ENCODE results near the gene GPR82.
"Not testable (repeated sequence)": the region's sequence is repeated elsewhere in the genome, so short reads cannot be mapped to it uniquely, and the experiment has no call there.

The GPR82 gene, protein sequence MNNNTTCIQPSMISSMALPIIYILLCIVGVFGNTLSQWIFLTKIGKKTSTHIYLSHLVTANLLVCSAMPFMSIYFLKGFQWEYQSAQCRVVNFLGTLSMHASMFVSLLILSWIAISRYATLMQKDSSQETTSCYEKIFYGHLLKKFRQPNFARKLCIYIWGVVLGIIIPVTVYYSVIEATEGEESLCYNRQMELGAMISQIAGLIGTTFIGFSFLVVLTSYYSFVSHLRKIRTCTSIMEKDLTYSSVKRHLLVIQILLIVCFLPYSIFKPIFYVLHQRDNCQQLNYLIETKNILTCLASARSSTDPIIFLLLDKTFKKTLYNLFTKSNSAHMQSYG

DNA sequence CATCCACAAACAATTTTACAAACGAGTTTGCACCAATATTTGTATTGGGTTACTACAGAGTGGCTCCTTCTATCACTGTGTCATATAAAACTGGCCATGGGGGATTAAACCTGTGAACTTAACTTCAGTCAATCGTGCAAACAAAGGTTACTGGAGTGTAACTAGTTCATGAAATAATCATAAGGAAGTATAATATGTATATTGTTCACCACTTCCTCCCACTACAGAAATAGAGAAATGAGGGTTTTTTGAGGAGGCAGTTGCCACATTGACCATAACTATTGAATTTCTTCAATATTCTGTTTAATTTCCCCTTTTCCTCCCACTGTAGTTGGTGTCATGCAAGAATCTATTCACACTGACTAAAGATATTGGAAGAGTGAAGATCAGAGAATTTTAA is at the start of gene GPR82:
Gene GPR82 (plus strand): TSS at position 356 of the 400 bp plus-strand sequence. CDS start 2,846 bp downstream, outside the sequence.
- Mint-ChIP-seq H3K27ac (no peak within 1 kb of the TSS), H3K4me1 (peaks cover 21% of the 10 kb centered on the region)
- peak; percentile 74 for ATAC-seq (ENCODE audit: low read depth)

DNA sequence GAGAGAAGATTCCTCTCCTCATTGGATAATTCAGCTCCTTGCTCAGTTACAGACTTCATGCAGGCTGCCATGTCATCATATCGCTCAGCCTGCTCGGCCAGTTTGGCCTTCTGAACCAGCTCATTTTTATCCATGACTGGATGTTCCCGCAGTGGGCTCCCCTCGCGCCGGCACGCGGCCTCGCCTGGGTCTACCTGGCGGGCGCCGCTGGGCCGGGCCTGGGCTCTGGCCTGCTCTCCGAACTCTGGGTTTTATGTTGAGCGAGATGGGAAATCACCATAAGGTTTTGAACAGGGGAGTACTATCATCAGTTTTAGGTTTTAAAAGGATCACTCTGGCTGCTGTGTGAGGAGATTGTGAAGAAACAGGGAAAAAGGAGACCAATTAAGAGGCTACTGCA is 47.6 kb upstream of the GPR82 start:
- not testable (repeated sequence) for H3K27ac Mint-ChIP-seq; H3K27me3 Mint-ChIP-seq; ATAC-seq (ENCODE audit: low read depth); DNase-seq (ENCODE audit: low spot score in 2 of 2); H3K4me3 Mint-ChIP-seq; H3K9me3 Mint-ChIP-seq
- Mint-ChIP-seq H3K36me3 (peaks cover 13% of the 10 kb centered on the region), H3K4me1 (peaks cover 13% of the 10 kb centered on the region)

More for the DNA sequence above, at the start of gene GPR82:
- DNase-seq (ENCODE audit: low spot score in 2 of 2) = no peak
- H3K27me3 Mint-ChIP-seq = no peaks in the 10 kb centered on the region
- H3K9me3 Mint-ChIP-seq = no peaks in the 10 kb centered on the region
- H3K36me3 Mint-ChIP-seq = no peaks in the 10 kb centered on the region
- H3K4me3 Mint-ChIP-seq = no peak within 1 kb of the TSS

DNA sequence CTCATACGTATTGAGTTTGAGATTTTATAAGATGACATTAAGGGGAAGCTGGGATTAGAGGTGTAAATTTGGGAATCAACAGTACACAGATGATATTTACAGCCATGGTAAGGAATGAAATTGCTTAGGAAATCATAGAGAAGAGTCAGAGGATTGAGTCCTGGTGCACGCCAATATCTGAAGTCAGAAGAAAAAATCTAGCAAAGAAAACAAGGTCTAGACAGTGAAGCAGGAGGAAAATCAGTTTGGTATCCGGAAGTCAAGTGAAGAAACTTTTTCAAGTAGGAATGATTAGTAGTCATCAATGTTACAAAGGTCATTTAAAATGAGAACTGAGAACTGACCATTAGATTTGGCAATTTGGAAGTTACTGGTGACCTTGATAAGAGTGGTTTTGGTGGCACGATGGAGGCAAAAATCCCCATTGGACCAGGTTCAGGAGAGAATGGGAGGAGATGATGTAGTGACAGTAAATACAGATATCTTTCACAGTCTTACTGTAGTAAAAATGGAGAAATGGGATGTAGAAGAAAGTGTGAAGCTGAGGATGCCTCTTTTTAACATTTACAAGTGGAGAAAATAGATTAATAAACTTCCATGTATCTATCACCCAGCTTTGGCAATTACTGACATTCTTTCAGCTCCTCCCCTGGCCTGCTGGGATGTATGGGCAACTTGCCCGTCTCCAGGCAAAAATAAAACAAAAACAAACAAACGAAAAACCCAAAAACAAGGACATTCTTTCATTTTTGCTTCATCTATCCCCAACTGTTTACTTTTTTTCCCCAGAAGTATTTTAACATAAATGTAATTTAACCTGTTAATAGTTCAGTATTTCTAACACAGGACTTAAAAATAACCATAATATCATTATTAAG is 46.6 kb upstream of the GPR82 start:
- Mint-ChIP-seq H3K27me3 (no peaks in the 10 kb centered on the region), H3K27ac (no peak overlapping the region), H3K4me1 (peaks cover 13% of the 10 kb centered on the region), H3K4me3 (no peak overlapping the region), H3K9me3 (no peaks in the 10 kb centered on the region), H3K36me3 (peaks cover 14% of the 10 kb centered on the region)
- DNase-seq (ENCODE audit: low spot score in 2 of 2) (no peak), ATAC-seq (ENCODE audit: low read depth) (no peak)

DNA sequence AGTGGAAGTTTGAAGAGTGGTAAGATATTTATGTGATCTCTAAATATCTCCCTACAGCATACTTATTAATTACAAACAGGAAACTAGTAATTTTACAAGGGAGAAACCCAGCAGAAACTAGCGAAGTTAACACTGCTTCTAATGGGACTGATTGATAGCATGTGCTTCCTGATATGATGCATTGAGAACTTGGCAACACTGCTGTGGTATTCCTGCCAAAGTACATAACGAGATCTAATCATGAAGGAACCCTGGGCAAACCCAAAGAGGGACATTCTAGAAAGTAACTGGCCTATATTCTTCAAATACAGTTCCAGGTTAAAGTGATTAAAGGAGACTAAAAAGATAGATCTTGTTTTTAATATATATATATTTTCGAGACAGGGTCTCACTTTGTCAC is 39.8 kb upstream of the GPR82 start:
- Mint-ChIP-seq H3K27ac (no peak overlapping the region), H3K4me1 (peaks cover 13% of the 10 kb centered on the region), H3K4me3 (no peak overlapping the region), H3K36me3 (peaks cover 2% of the 10 kb centered on the region), H3K27me3 (no peaks in the 10 kb centered on the region), H3K9me3 (no peaks in the 10 kb centered on the region)
- DNase-seq (ENCODE audit: low spot score in 2 of 2) (no peak), ATAC-seq (ENCODE audit: low read depth) (no peak)

DNA sequence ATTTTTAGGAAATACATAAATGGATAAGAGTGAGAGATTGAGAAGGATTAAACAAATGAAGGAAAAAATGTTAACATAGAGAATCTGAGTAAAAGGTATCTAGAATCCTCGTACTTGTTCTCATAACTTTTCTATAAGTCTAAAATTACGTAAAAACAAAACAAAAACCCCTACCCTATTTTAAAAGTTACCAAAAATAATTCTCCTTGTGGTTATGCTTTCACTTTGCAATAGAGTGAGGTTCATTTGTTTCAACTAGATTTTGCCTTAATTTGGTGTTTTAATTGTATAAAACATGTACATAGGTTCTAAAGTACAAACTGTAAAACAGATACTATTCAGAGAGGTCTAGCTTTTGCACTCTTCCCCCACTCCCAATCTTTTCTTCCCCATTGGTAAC is 39.0 kb upstream of the GPR82 start:
- Mint-ChIP-seq H3K9me3 (no peaks in the 10 kb centered on the region), H3K4me3 (no peak overlapping the region), H3K27ac (no peak overlapping the region), H3K27me3 (no peaks in the 10 kb centered on the region), H3K36me3 (peaks cover 2% of the 10 kb centered on the region), H3K4me1 (peaks cover 13% of the 10 kb centered on the region)
- DNase-seq (ENCODE audit: low spot score in 2 of 2) = no peak
- ATAC-seq (ENCODE audit: low read depth) = no peak

DNA sequence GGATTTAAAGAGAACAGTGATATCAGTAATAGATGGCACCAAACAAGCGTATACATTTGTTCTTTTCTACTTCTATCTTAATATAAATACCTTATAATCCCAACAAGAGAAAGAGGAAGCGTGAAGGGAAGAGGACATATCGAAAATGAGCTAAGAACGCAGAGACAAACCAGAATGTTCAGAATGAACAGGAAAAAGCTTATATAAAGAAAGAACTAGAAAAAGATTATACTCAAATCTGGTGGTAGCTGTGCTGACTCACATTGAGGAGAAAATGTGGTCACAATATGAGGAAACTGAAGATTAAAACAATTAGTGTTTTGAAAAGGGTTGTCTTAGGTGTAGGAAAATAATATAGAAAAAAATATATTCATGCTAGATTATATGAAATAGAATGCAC is 37.2 kb upstream of the GPR82 start:
- Mint-ChIP-seq H3K4me1 (peaks cover 13% of the 10 kb centered on the region), H3K4me3 (no peak overlapping the region), H3K9me3 (no peaks in the 10 kb centered on the region), H3K27ac (no peak overlapping the region), H3K27me3 (no peaks in the 10 kb centered on the region), H3K36me3 (no peaks in the 10 kb centered on the region)
- DNase-seq (ENCODE audit: low spot score in 2 of 2) (no peak), ATAC-seq (ENCODE audit: low read depth) (no peak)

DNA sequence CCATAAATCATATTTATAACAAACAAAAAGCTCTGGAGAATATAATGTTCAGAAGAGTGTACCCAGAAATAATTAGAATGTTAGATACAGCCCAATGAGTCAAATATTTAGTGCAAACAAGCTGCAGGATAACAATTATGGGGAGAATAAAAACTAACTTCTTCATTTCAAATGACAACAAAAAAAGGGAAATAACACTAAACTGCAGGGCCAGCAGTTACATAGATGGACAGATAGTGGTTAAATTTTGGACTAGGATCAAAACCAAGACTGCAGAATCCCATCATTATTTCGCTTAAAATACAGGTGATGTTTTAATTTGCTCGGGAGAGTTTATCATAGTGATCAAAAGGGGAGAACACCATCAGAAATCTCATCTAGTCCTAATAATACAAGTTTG is 35.8 kb upstream of the GPR82 start:
- ATAC-seq (ENCODE audit: low read depth) (no peak), DNase-seq (ENCODE audit: low spot score in 2 of 2) (no peak)
- H3K27me3 Mint-ChIP-seq = no peaks in the 10 kb centered on the region
- no peaks in the 10 kb centered on the region for H3K36me3 Mint-ChIP-seq
- peaks cover 20% of the 10 kb centered on the region for H3K4me1 Mint-ChIP-seq
- no peaks in the 10 kb centered on the region for H3K9me3 Mint-ChIP-seq
- H3K4me3 Mint-ChIP-seq = no peak overlapping the region
- H3K27ac Mint-ChIP-seq = no peak overlapping the region

DNA sequence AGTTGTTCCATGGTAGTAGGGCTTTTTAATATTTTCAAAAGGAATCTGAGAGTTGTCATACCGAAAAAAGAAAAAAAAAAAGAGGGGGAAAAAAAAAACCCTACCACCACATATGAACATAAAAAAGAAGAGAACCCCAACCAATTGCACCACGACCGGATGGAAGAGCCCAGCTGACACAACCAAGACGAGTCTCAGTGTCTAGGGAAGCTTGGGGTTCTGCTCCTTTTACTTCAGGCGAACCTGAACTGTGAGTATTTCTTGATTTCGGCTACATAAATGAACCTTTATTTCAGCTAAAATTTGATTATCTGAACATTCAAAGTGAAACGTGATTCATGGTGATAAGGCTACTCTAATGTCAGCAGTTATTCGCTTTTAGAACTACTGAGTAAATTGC is 35.1 kb upstream of the GPR82 start, which contains the start of gene GPR34:
Gene GPR34 (plus strand): TSS at position 139 of the 400 bp plus-strand sequence. CDS start 6,661 bp downstream, outside the sequence.
- Mint-ChIP-seq H3K9me3 (no peaks in the 10 kb centered on the region), H3K27ac (no peak within 1 kb of the TSS), H3K4me3 (no peak within 1 kb of the TSS), H3K27me3 (no peaks in the 10 kb centered on the region), H3K36me3 (no peaks in the 10 kb centered on the region), H3K4me1 (peaks cover 23% of the 10 kb centered on the region)
- DNase-seq (ENCODE audit: low spot score in 2 of 2) = no peak
- ATAC-seq (ENCODE audit: low read depth) = peak; percentile 32

DNA sequence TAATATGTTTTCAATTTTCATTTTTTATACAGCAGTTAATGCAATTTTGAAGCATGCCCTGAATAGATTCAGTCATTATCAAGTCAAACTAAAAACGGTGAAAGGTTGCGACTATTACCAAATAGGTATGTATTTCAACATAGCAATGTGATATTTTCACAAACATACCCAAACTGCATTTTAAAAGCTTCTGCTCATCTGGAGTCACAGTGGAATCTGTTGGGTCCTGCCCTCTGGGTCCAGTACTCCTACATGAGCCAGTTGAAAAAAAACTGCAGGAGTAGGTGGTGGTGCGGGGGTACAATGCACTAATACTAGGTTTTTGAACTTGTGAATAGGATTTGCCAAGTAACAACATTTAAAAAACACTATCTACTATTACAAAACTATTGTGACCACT is 34.3 kb upstream of the GPR82 start:
- Mint-ChIP-seq H3K4me3 (no peak overlapping the region), H3K27ac (no peak overlapping the region), H3K27me3 (no peaks in the 10 kb centered on the region), H3K36me3 (no peaks in the 10 kb centered on the region), H3K4me1 (peaks cover 23% of the 10 kb centered on the region), H3K9me3 (no peaks in the 10 kb centered on the region)
- DNase-seq (ENCODE audit: low spot score in 2 of 2) = no peak
- no peak for ATAC-seq (ENCODE audit: low read depth)

DNA sequence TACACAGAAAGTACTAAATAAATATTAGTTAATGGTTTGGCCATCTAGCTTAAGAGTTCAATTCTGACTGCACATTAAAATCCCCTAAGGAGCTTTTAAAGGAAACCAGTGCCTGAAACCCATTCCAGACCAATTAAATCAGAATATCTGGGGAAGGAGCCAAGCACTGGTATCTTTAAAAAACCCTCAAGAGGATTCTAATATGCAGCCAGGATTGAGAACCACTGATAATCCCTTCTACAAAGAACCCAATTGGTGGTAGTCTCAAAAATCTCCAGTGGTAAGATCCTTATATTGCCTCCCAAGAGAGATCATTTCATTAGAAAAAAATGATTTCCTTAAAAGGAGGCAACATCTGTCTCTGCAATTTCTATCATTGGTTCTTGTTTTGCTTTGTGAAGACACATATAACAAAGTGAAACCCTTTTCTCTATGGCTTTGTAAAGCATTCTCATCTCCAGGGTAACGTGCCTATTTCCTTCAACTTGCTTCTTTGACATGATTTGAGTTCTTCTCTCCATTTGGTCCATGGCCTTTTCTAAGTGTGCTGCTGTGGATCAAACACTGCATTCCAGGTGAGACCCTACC is 31.7 kb upstream of the GPR82 start:
- H3K27ac Mint-ChIP-seq = peak overlapping the region; percentile 58
- ATAC-seq (ENCODE audit: low read depth) (peak; percentile 24), DNase-seq (ENCODE audit: low spot score in 2 of 2) (no peak)
- H3K4me3 Mint-ChIP-seq = peak overlapping the region; percentile 27
- no peaks in the 10 kb centered on the region for H3K9me3 Mint-ChIP-seq
- no peaks in the 10 kb centered on the region for H3K27me3 Mint-ChIP-seq
- H3K4me1 Mint-ChIP-seq = peaks cover 16% of the 10 kb centered on the region
- peaks cover 5% of the 10 kb centered on the region for H3K36me3 Mint-ChIP-seq

DNA sequence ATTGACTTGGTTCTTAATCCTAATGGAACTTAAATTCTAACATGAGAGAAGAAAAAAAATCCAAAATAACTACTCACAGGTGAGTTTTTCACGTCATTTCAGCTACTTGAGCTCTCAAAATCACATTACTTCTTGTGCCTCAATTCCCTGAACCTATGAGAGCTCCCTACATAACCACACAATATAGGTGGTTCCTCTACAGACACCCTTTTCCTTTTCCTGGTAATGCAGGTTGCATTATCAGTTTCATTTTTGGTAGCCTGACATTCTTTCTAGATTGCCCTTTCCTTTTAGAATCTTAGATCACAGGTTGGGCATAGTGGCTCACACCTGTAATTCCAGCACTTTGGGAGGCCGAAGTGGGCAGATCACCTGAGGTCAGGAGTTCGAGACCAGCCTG is 31.0 kb upstream of the GPR82 start:
- DNase-seq (ENCODE audit: low spot score in 2 of 2) (no peak), ATAC-seq (ENCODE audit: low read depth) (no peak)
- Mint-ChIP-seq H3K36me3 (peaks cover 5% of the 10 kb centered on the region), H3K27me3 (no peaks in the 10 kb centered on the region), H3K9me3 (no peaks in the 10 kb centered on the region), H3K4me3 (no peak overlapping the region), H3K4me1 (peaks cover 15% of the 10 kb centered on the region), H3K27ac (peak overlapping the region; percentile 55)

DNA sequence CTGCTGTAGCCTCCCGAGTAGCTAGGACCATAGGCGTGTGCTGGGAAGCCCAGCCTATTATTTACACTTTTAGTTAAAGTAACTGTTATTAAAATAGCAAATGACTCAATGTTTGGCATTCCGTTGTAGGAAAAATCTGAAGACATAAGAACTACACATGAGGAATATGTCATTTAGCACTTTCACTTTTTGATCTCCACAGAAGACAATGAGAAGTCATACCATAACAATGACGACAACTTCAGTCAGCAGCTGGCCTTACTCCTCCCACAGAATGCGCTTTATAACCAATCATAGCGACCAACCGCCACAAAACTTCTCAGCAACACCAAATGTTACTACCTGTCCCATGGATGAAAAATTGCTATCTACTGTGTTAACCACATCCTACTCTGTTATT is 28.6 kb upstream of the GPR82 start:
- Mint-ChIP-seq H3K9me3 (no peaks in the 10 kb centered on the region), H3K4me1 (peaks cover 10% of the 10 kb centered on the region), H3K36me3 (peaks cover 5% of the 10 kb centered on the region), H3K27me3 (no peaks in the 10 kb centered on the region), H3K27ac (no peak overlapping the region), H3K4me3 (no peak overlapping the region)
- ATAC-seq (ENCODE audit: low read depth) = no peak
- no peak for DNase-seq (ENCODE audit: low spot score in 2 of 2)

DNA sequence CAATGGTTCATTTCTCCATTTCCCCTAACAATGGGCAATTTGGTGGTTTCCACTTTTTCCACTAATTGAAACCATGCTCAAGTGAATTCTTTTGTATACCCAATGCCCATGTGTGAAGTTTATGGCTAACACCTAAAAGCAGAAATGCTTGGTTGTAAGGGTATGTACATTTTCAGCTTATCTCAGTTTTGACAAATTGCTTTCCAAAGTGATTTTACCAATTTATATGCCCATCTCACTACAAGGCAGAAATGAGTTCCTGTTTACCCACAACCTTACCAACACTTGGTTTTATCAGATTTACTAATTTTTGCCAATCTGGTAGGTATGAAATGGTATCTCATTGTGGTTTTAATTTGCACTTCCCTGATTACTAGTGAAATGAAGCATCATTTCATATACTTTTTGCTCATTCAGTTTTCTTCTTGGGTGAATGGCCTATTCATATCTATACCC is 20.4 kb upstream of the GPR82 start:
- Mint-ChIP-seq H3K27me3 (no peaks in the 10 kb centered on the region), H3K4me1 (peaks cover 27% of the 10 kb centered on the region), H3K4me3 (no peak overlapping the region), H3K36me3 (no peaks in the 10 kb centered on the region), H3K27ac (no peak overlapping the region), H3K9me3 (no peaks in the 10 kb centered on the region)
- ATAC-seq (ENCODE audit: low read depth) (no peak), DNase-seq (ENCODE audit: low spot score in 2 of 2) (no peak)

DNA sequence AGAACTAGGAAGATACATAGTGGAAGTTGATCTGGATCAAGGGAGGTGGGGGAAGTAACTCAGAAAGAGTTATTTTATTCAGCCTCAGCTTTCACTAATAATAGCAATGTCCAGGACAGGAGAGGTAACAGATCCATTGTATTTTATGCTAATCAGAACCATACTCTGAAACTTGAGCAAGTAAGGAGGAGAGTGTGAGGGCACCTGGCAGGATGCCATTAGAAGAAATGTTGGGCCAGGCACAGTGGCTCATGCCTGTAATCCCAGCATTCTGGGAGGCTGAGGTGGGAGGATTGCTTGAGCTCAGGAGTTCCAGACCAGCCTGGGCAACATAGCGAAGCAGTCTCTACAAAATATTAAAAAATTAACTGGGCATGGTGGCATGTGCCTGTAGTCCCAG is 18.9 kb upstream of the GPR82 start:
- DNase-seq (ENCODE audit: low spot score in 2 of 2) (no peak), ATAC-seq (ENCODE audit: low read depth) (no peak)
- H3K36me3 Mint-ChIP-seq = no peaks in the 10 kb centered on the region
- H3K27me3 Mint-ChIP-seq = no peaks in the 10 kb centered on the region
- peaks cover 33% of the 10 kb centered on the region for H3K4me1 Mint-ChIP-seq
- peak overlapping the region; percentile 18 for H3K4me3 Mint-ChIP-seq
- peak overlapping the region; percentile 60 for H3K27ac Mint-ChIP-seq
- no peaks in the 10 kb centered on the region for H3K9me3 Mint-ChIP-seq
